A549 (cell line): ENCODE results near the gene CHST10. TPM values are rescaled to one million over a fixed set of nuclear protein-coding genes. Genes with fewer than 3 reads are reported as not detected.

Experiments used
- ATAC-seq, 2 experiments: fragments of 200-7000 bp in 1 of 2; fragments of >200 bp in 1 of 2; cut with Nextera tagmentation in 1 of 2; cut with Tn5 transposase in 1 of 2; 3 replicates each; pipeline versions ENCODE4 v1.8.0 to v1.9.1; 2018 to 2020; ENCODE audit warnings: mild to moderate bottlenecking in 1 of 2, moderate library complexity in 1 of 2
- CTCF ChIA-PET: fragments of 300-600 bp; sonication (Branson Sonifier 250); formaldehyde crosslinking; extraction: SDS; loops from one replicate; lab custom pipeline; 2021; ENCODE audit warnings: antibody characterized with exemption, inconsistent platforms; lab: Yijun Ruan, JAX
- POLR2A ChIA-PET: fragments of 350-600 bp; formaldehyde crosslinking; extraction: SDS; loops from one replicate; lab custom pipeline; 2021; ENCODE audit warnings: antibody characterized with exemption, inconsistent platforms; lab: Yijun Ruan, JAX
- DNase-seq, 2 experiments: peaks; one replicate each; pipeline versions ENCODE4 v3.0.0 to v3.0.0-alpha.2; 2011 to 2016; ENCODE audit warnings: low read depth in 1 of 2, low spot score in 1 of 2
- FAIRE-seq: peaks from 2 replicates; lab custom pipeline; 2011; peaks lifted over from hg19 to GRCh38; lab: Jason Lieb, UNC
- H3K27ac ChIP-seq, 2 experiments: fragments of >200 bp; sonication (Bioruptor Twin); formaldehyde crosslinking; 3 replicates each; pipeline ENCODE4 v1.5.1; 2016 to 2017
- H3K4me1 ChIP-seq: fragments of >200 bp; sonication (Bioruptor Twin); formaldehyde crosslinking; 3 replicates; pipeline ENCODE4 v1.6.1; 2016
- H3K4me2 ChIP-seq: fragments of >200 bp; sonication (Bioruptor Twin); formaldehyde crosslinking; 3 replicates; pipeline ENCODE4 v1.6.1; 2016
- H3K4me3 ChIP-seq: fragments of >200 bp; sonication (Bioruptor Twin); formaldehyde crosslinking; 3 replicates; pipeline ENCODE4 v1.5.1; 2016
- H3K9me3 ChIP-seq: fragments of >200 bp; sonication (Bioruptor Twin); formaldehyde crosslinking; 3 replicates; pipeline ENCODE4 v1.6.1; 2016
- CBX2 ChIP-seq: fragments of 200-600 bp; sonication (generic); IDR thresholded peaks from 2 replicates; pipeline ENCODE4 v1.6.1; 2016; ENCODE audit warnings: low read depth, mild to moderate bottlenecking, borderline replicate concordance
- CHD2 ChIP-seq: fragments of 150-350 bp; IDR thresholded peaks from 2 replicates; pipeline ENCODE4 v1.6.1; 2014; ENCODE audit warnings: low read length; ENCODE audit not compliant: partially characterized antibody
- EP300 ChIP-seq, 2 experiments: fragments of >200 bp; sonication (Bioruptor Twin); formaldehyde crosslinking; IDR thresholded peaks; 2 replicates in 1 of 2; 3 replicates in 1 of 2; pipeline ENCODE4 v1.6.1; 2016 to 2017
- FOSL2 ChIP-seq, 2 experiments: fragments of 450-650 bp in 1 of 2; fragments of >200 bp in 1 of 2; sonication (Bioruptor Twin) in 1 of 2; formaldehyde crosslinking; IDR thresholded peaks; 2 replicates each; pipeline versions ENCODE4 v1.5.0 to v1.6.1; 2016 to 2020; ENCODE audit warnings: mild to moderate bottlenecking in 1 of 2, moderate library complexity in 1 of 2
- GATA3 ChIP-seq: IDR thresholded peaks from 2 replicates; pipeline ENCODE4 v1.6.1; 2012; ENCODE audit warnings: borderline replicate concordance
- HDAC2 ChIP-seq: fragments of 200-600 bp; sonication (generic); IDR thresholded peaks from 2 replicates; pipeline ENCODE4 v1.6.1; 2016
- HOXB13 ChIP-seq: fragments of 250-450 bp; sonication (Bioruptor Pico); IDR thresholded peaks from 2 replicates; pipeline ENCODE4 v1.5.0; 2020; ENCODE audit warnings: low read depth, mild to moderate bottlenecking, moderate library complexity
- KDM5A ChIP-seq: fragments of 200-600 bp; sonication (generic); IDR thresholded peaks from 2 replicates; pipeline ENCODE4 v1.6.1; 2016; ENCODE audit warnings: antibody characterized with exemption, mild to moderate bottlenecking
- MYC ChIP-seq: IDR thresholded peaks from 2 replicates; pipeline ENCODE4 v1.6.1; 2012; ENCODE audit warnings: mild to moderate bottlenecking, inconsistent platforms, low read length, improper control_type of control experiment, borderline replicate concordance
- NFE2L2 ChIP-seq: fragments of 150-350 bp; conservative IDR thresholded peaks from 2 replicates; pipeline ENCODE4 v1.6.1; 2014; ENCODE audit warnings: low read length
- NPAS2 ChIP-seq: fragments of 250-450 bp; sonication (Bioruptor Pico); IDR thresholded peaks from 2 replicates; pipeline ENCODE4 v1.8.0; 2022; ENCODE audit warnings: mild to moderate bottlenecking, moderate library complexity, borderline replicate concordance
- RARB ChIP-seq: fragments of 250-450 bp; sonication (Bioruptor Pico); IDR thresholded peaks from 2 replicates; pipeline ENCODE4 v1.8.0; 2021; ENCODE audit warnings: mild to moderate bottlenecking, moderate library complexity
- RFX5 ChIP-seq: fragments of 450-650 bp; IDR thresholded peaks from 2 replicates; pipeline ENCODE4 v1.7.1; 2014; ENCODE audit warnings: antibody characterized with exemption, mild to moderate bottlenecking, moderate library complexity
- SREBF2 ChIP-seq: fragments of 450-650 bp; IDR thresholded peaks from 2 replicates; pipeline ENCODE4 v1.6.1; 2014; ENCODE audit warnings: mild to moderate bottlenecking, moderate library complexity
- ZSCAN20 ChIP-seq: fragments of 250-450 bp; sonication (Bioruptor Pico); IDR thresholded peaks from 2 replicates; pipeline ENCODE4 v1.8.0; 2022; ENCODE audit warnings: mild to moderate bottlenecking, moderate library complexity
- WGBS: methylation state at CpG from one replicate; pipeline ENCODE4 v1.1.6; 2017; ENCODE audit errors: missing lambda C conversion rate; 5-methylcytosine and 5-hydroxymethylcytosine counted together
- polyA plus RNA-seq, 4 experiments: library from polyadenylated mRNA; depleted of rRNA in 3 of 4; stranded (reverse); fragments of >200 nt; fragmentation: RNase III in 1 of 4; extraction: RNeasy Plus Mini Kit Qiagen cat#74134 plus additional on column Dnase treatment in 1 of 4; gene quantifications; 2 replicates in 3 of 4; 3 replicates in 1 of 4; pipeline ENCODE4 v1.2.3, GENCODE V29; 2011 to 2017
- TF ChIP-seq, protein P1 (sequence below): IDR thresholded peaks from 2 replicates; pipeline ENCODE4 v1.6.1; 2012; ENCODE audit warnings: low read depth, borderline replicate concordance
- TF ChIP-seq, protein P2 (sequence below): IDR thresholded peaks from 2 replicates; pipeline ENCODE4 v1.6.1; 2012
- TF ChIP-seq, protein P3 (sequence below): IDR thresholded peaks from 2 replicates; pipeline ENCODE4 v1.6.1; 2012
- TF ChIP-seq, protein P4 (sequence below): fragments of 450-650 bp; IDR thresholded peaks from 2 replicates; pipeline ENCODE4 v1.6.1; 2014; ENCODE audit warnings: antibody characterized with exemption
- TF ChIP-seq, protein P5 (sequence below): fragments of 250-450 bp; sonication (Bioruptor Pico); IDR thresholded peaks from 2 replicates; pipeline ENCODE4 v1.5.0; 2020; ENCODE audit warnings: low read depth, mild to moderate bottlenecking, moderate library complexity
- TF ChIP-seq, protein P6 (sequence below): fragments of >200 bp; sonication (Bioruptor Twin); formaldehyde crosslinking; IDR thresholded peaks from 3 replicates; pipeline ENCODE4 v1.6.1; 2016

Gene CHST10
- polyA plus RNA-seq, 2 of the 4 experiments (the other 2 are of a cell fraction) = 16.6 to 24.0 TPM

DNA sequence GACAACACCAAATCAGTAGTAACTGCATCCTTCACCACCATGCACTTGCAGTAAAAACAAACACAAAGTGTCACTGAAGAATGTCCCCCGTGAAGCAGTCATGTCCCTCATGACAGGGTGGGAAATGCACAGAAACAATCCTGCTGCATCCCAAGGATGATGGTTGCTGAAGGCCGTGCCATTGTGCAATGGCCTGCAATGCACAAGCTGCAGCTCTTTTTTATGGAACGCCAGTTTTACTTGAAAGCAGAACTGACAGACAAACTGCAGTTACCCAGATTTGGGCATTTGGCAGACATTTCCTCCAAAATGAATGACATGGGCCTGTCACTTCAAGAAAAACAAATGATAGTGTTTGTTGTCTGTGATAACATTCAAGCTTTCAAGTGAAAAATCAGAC, 2.4 kb upstream of the CHST10 start:
- 82% methylated on average over 3 of the region's 3 CpGs for WGBS
- TF ChIP-seq CHD2 = no peak
- TF ChIP-seq, protein P1, sequence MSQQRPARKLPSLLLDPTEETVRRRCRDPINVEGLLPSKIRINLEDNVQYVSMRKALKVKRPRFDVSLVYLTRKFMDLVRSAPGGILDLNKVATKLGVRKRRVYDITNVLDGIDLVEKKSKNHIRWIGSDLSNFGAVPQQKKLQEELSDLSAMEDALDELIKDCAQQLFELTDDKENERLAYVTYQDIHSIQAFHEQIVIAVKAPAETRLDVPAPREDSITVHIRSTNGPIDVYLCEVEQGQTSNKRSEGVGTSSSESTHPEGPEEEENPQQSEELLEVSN = no peak
- TF ChIP-seq HOXB13 (CRISPR knock-in tag) = no peak
- TF ChIP-seq NPAS2 (CRISPR knock-in tag) = no peak
- no peak for TF ChIP-seq RARB (CRISPR knock-in tag)
- no peak for TF ChIP-seq KDM5A
- TF ChIP-seq SREBF2 = no peak
- TF ChIP-seq NFE2L2 = no peak
- TF ChIP-seq, protein P2, sequence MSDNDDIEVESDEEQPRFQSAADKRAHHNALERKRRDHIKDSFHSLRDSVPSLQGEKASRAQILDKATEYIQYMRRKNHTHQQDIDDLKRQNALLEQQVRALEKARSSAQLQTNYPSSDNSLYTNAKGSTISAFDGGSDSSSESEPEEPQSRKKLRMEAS = no peak
- no peak for TF ChIP-seq MYC
- no peak for TF ChIP-seq HDAC2
- H3K4me1 ChIP-seq = peaks cover 8% of the 10 kb centered on the region; the same call in 1 of the 3 replicates
- H3K4me3 ChIP-seq = no peak overlapping the region
- no peak for FAIRE-seq
- no peak overlapping the region for H3K4me2 ChIP-seq
- POLR2A ChIA-PET = no interaction called here
- CTCF ChIA-PET = no interaction called here
- no peak for DNase-seq
- no peak overlapping the region for H3K27ac ChIP-seq
- no peaks in the 10 kb centered on the region for H3K9me3 ChIP-seq
- ATAC-seq = no peak

DNA sequence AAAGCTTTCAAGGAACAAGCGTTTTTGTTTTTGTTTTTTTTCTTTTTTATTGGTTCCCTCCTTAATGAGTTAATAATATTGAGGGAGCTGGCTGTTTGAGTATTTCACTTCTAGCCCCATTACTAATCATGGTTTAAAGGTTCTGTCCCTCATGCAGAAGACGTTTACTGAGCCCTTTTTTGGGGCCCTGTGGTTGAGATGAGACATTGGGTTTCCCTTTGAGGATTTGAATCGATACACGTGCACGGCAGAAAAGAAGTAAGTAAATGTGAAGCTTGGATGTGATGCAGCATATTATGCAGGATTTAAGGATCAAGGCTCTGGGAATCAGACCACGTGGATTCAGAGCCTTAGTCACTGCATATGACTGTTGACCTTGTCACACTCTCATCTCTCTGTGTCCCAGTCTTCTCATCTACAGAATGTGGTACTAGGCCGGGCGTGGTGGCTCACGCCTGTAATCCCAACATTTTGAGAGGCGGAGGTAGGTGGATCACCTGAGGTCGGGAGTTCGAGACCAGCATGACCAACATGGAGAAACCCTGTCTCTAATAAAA, 1.0 kb upstream of the CHST10 start:
- CTCF ChIA-PET = interaction anchor here (0.7 to 1.5 kb wide), 2 partner anchors 10 to 150 kb away, joined by 3 read pairs; no protein-coding TSS in a partner anchor
- Histone ChIP-seq H3K4me2 (peak overlapping the region; percentile 96; the same call in 2 of the 3 replicates), H3K27ac (no peak overlapping the region), H3K9me3 (no peaks in the 10 kb centered on the region), H3K4me3 (no peak overlapping the region), H3K4me1 (peaks cover 8% of the 10 kb centered on the region; the same call in 1 of the 3 replicates)
- FAIRE-seq (no peak), DNase-seq (peak in 1 of 2 experiments; percentile 5), ATAC-seq (no peak)
- POLR2A ChIA-PET = no interaction called here
- TF ChIP-seq RFX5 (no peak), ZSCAN20 (CRISPR knock-in tag) (no peak), MYC (no peak), RARB (CRISPR knock-in tag) (no peak), EP300 (IDR thresholded peaks at IDR 0.05) (no peak), GATA3 (no peak)
- TF ChIP-seq, protein P2 = no peak
- TF ChIP-seq, protein P3, sequence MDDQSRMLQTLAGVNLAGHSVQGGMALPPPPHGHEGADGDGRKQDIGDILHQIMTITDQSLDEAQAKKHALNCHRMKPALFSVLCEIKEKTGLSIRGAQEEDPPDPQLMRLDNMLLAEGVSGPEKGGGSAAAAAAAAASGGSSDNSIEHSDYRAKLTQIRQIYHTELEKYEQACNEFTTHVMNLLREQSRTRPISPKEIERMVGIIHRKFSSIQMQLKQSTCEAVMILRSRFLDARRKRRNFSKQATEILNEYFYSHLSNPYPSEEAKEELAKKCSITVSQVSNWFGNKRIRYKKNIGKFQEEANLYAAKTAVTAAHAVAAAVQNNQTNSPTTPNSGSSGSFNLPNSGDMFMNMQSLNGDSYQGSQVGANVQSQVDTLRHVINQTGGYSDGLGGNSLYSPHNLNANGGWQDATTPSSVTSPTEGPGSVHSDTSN = no peak
- TF ChIP-seq, protein P4, sequence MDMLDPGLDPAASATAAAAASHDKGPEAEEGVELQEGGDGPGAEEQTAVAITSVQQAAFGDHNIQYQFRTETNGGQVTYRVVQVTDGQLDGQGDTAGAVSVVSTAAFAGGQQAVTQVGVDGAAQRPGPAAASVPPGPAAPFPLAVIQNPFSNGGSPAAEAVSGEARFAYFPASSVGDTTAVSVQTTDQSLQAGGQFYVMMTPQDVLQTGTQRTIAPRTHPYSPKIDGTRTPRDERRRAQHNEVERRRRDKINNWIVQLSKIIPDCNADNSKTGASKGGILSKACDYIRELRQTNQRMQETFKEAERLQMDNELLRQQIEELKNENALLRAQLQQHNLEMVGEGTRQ = no peak
- TF ChIP-seq, protein P5, sequence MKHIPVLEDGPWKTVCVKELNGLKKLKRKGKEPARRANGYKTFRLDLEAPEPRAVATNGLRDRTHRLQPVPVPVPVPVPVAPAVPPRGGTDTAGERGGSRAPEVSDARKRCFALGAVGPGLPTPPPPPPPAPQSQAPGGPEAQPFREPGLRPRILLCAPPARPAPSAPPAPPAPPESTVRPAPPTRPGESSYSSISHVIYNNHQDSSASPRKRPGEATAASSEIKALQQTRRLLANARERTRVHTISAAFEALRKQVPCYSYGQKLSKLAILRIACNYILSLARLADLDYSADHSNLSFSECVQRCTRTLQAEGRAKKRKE (CRISPR knock-in tag) = no peak
- WGBS = 91% methylated on average over 12 of the region's 12 CpGs

DNA sequence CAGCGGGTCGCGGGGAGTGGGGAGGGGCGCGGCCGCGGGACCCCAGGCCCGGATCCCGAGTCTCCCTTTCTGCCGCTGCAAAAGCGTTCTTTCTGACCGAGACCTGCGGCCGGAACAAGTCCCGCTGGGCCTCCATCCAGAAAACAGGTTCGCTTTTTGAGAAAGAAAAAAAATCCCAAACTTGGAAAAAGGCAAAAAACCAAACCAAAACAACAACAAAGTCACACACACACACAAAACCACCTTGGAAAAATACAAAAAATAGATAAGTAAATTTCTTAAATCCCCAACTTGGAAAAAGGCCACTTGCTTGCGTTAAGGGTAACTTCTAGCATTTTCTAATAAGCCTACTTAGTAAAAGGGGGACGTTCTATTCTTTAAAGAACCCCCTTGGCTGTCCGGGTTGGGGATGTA, 250 bp upstream of the CHST10 start:
- CTCF ChIA-PET = interaction anchor here (0.6 to 1.8 kb wide), 5 partner anchors 10 to 215 kb away, joined by 3 to 7 read pairs (median 3); partner anchors contain the start of gene PDCL3
- TF ChIP-seq CBX2 (no peak), FOSL2 (IDR thresholded peaks at IDR 0.05) (no peak), FOSL2 (CRISPR knock-in tag; IDR thresholded peaks at IDR 0.05) (no peak), HDAC2 (no peak)
- TF ChIP-seq, protein P6, sequence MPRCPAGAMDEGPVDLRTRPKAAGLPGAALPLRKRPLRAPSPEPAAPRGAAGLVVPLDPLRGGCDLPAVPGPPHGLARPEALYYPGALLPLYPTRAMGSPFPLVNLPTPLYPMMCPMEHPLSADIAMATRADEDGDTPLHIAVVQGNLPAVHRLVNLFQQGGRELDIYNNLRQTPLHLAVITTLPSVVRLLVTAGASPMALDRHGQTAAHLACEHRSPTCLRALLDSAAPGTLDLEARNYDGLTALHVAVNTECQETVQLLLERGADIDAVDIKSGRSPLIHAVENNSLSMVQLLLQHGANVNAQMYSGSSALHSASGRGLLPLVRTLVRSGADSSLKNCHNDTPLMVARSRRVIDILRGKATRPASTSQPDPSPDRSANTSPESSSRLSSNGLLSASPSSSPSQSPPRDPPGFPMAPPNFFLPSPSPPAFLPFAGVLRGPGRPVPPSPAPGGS = 0 out of 3 replicates have a peak, but pooled peaks have one; percentile 9
- TF ChIP-seq, all 56 proteins: peak for 1
- H3K4me3 ChIP-seq = peak overlapping the region; percentile 79
- no peak for FAIRE-seq
- peak overlapping the region; percentile 86 to 97 for H3K27ac ChIP-seq
- ATAC-seq = no peak
- H3K4me1 ChIP-seq = peaks cover 8% of the 10 kb centered on the region; the same call in 1 of the 3 replicates
- no peak for DNase-seq
- H3K4me2 ChIP-seq = peak overlapping the region; percentile 96
- 12% methylated on average over 10 of the region's 19 CpGs for WGBS
- no peaks in the 10 kb centered on the region for H3K9me3 ChIP-seq
- POLR2A ChIA-PET = interaction anchor here (1.1 to 1.7 kb wide), 3 partner anchors 126 to 155 kb away, joined by 3 to 12 read pairs (median 12); partner anchors contain the start of gene PDCL3
